Measurements from ENCODE around the gene MAP4K2.

Gene MAP4K2

GRCh38 chr11:64753380-64754123, 49.5 kb downstream of the MAP4K2 start:
- DNase-seq: no peak

DNA sequence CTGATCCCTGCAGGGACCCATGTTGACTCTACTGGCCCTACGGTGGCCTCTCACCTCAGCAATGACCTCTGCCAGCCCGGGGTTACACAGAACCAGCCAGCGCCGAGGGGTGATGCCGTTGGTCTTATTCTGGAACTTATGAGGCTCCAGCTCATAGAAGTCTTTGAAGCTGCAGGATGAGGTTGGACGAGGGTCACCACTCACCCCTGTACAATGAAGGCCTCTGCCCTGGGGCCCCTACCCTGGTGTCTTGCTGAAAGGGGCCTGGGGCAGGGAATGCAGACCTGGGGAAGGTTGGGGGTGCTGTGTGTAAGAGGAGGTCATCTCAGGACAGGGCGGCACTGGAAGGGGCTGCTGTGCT, 50.0 kb downstream of the MAP4K2 start:
- DNase-seq: no peak

GRCh38 chr11:64752175-64752970, 50.6 kb downstream of the MAP4K2 start:
- no peak for DNase-seq

- DNase-seq: no peak
Observed at GRCh38 chr11:64751580-64751979, 51.4 kb downstream of the MAP4K2 start.

- no peak for DNase-seq
Observed at GRCh38 chr11:64751136-64751535, 51.9 kb downstream of the MAP4K2 start.

- no peak for DNase-seq
Observed at GRCh38 chr11:64750361-64751054, 52.5 kb downstream of the MAP4K2 start.

DNA sequence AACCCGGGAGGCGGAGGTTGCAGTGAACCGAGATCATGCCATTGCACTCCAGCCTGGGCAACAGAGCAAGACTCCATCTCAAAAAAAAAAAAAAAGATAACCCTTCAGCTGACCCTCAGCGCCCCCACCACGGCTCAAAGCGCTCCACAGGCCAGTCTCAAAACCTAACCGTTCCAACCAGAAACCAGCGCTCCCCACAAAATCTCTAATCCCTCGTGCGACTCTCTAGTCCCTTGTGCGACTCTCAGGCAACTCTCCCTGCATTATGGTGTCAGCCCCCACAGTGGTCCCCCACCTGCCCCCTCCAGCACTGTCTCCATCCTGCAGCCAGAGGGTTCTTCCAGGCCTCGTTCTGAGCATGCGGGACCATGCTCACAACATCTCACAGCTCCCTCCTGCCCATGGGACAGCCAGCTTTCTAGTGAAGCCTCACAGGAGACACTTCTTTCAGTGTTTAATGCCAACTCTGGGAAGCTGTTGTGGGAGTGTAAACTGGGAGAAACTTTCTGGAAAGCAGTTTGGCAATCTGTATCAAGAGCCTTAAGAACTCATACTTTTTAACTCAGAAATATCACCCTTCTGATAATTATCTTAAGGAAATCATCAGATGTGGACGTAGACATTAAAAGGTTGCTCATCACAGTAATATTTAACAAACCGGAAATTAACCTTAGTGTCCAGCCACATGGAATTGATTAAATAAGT, 54.9 kb downstream of the MAP4K2 start:
- DNase-seq: no peak

DNA sequence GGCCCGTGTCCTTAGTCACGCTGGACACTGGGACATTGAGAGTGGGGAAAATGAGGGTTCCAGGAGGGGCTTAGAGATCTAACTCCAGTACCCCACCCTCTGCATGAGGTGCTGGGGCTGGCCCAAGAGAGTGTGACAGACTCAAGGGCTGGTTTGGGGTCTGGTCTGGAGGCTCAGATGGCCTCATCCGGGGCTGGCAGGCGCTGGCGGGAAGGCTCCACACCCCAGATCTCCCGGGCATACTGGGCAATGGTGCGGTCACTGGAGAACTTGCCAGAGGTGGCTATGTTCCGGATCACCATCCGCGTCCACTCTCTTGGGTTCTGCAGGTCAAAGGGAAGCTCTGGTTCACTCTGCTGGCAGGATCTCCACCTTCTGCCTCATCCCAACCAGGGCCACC, 56.5 kb downstream of the MAP4K2 start:
- no peak for DNase-seq

- peak; percentile 81 for DNase-seq
Observed at GRCh38 chr11:64745521-64746328, 57.3 kb downstream of the MAP4K2 start.

GRCh38 chr11:64745189-64745520, 57.9 kb downstream of the MAP4K2 start:
- peak; percentile 82 for DNase-seq

DNA sequence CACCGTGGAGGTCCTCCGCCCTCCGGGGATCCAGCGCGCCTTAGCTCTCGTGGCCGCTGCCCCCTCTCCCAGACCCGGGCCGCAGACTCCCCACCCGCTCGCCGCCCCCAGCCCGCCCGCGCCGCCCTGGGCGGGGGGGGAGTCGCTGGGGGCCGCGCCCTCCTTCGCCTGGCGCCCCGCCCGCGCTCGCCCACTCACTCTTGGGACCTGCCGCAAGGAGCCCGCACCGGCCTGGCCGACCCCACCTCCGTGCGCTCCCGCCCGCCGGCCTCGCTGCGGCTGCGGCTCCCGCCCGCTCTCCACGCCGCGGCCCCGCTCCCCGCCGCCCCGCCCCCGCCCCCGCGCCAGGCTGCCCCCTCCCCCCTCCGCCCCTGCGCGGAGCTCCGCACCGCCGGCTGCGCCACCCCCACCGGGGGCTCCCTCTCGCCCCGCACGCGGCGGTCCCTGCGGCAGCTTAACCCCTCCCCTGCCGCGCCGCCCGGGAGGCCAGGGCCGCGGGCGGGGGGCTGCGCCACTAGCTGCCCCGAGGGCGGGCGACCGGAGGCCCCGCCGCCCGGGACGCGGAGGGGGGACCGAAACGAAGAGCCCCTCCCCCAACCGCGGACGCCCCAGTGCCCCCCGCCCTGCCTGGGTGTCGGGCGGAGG, 58.3 kb downstream of the MAP4K2 start:
- DNase-seq: no peak

GRCh38 chr11:64743591-64744543, 59.1 kb downstream of the MAP4K2 start, which contains the start of gene RASGRP2:
RASGRP2 (minus strand) TSS chr11:64744142; CDS start chr11:64742866, 1,276 bp downstream.
- DNase-seq: peak; percentile 85

DNA sequence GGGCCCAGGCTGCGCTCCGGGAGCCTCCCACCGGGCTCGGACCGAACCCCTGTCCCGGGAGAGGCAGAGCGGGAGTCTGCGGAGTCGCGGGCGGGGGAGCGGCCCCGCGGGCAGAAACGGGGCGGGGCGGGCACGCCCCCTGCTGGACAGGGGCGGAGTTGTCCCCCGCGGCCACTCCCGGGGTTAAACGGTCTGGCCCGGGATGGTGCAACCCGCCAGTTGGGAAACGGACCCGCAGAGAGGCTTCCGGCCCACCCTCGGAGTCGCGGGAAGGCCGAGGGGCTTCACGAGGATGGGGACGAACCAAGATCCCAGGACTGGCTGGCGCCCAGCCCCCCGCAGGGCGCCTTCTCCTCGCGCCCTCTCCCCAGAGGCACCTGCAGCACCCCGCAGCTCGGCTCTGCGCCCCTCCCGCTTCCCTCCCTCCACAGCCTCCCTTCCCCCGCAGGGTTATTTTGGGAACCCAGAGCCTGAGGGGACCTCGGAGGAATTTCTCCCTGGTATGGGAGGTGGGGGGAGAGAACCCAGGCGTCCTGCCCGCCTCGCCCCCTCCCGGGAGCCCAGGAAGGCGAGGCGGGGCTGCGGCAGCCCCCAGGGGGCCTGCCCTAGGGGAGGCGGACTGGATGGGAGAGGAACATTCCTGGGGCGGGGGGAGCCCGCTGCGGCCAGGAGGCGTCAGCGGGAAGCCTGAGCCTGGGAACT, 60.0 kb downstream of the MAP4K2 start:
- DNase-seq: peak; percentile 79

DNA sequence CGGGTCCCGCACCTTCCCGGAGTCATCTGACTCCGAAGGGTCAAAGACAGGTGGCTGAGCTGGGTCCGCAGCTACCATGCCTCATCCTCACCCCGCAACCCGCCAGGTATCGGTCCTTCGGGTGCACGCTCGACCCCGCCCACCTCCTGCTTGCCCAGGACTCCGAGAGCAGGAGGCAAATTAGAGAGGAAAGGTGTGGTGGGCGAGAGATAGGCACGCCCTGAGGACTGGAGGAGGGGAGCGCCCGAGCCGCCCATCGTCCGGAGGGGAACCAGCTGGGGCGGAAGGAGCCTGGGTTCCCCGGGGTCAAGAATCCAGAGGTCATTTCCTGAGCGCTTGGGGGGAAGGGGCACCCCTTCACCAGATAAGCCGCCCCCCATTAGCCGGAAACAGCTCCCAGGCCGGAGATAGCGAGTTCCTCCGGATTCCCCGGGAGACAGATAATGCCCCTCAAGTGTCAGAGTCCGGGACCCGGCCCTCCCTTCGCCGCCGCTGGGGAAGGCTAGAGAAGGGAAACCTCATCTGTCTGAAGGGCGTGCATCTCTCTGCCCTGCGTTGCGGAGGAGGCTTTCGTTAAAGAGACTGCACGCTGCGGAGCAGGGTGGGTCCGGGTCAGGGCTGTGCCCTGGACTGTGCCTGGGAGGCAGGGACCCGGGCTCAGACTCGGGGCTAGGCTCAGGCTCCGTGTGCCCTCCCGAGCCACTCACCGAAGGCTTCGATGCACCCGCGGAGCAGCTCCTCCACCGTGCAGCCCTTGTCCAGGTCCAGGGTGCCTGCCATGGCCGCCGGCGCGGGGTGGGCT, 60.7 kb downstream of the MAP4K2 start:
- no peak for DNase-seq

DNA sequence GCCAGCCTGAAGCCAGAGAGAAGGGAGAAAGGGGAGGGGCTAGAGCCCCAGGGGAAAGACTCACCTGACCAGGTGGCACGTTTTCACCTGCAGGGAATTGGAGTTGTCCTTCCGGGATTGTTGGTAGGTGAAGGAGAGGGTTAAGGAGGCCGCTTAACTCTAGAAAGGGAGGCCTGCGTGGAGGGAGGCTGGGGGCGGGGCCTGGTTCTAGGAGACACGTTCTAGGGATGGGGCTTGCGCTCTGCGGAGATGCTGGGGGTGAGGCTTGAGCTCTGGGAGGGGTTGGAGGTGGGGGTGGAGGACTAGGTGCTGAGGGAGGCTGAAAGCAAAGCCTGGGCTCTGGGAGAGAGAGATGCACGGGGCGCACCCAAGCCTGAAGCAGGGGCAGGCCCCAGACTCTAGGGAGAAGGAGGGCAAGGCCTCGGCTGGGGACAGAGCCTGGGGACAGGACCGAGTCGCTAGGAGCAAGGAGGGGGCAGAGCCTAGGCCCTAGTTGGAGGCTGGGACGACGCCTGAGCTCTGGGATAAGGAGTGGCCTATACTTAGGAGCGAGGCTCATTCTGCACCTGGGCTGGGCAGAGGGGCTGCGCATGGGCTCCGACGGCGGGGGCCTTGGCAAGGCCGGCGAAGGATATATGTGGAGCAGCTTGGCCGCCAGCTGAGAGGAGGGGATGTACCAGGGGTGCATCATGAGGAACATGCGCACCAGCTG, 61.5 kb downstream of the MAP4K2 start:
- no peak for DNase-seq

DNA sequence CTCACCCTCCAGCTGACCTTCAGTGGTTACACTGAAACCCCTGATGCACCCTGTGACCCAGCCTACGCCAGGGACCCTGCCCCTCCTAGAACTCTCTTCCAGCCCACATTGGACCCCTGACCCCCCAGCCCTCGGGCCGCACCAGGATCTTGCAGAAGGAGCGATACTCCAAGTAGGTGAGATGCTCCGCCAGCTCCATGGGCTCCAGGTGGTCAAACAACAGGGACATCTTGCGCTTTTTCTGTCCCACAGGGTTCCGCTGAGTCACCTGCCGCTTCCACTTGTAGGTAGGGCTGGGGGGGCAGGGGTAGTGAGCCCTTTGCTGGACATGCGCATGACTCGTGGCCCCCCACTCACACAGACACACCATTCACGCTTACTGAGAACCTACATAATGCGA, 63.1 kb downstream of the MAP4K2 start:
- no peak for DNase-seq

GRCh38 chr11:64736654-64737053, 66.4 kb downstream of the MAP4K2 start:
- no peak for DNase-seq

DNA sequence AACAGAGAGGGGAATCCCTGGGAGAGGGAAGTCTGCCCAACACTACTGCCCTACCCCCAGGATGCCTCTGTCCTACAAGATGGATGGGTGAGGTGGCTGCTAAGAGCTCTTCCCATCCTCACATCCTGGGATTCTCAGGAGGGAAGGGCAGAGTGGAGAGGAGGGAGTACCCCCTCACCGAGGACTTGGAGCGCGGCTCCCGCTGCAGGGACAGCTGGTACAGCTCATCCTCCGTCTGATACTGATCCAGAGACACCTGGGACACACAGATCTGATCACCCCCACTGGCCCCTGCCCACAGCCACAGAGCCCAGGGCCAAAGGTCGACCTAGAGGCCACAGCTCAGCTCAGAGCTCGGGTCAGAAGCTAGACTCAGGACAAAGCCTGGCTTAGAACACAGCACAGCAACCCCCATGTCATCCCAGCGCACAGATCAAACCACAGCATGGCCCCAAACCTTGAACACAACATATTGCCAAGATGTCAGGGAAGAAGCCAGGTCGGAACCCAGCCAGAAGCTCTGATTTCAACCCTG, 67.2 kb downstream of the MAP4K2 start:
- DNase-seq: no peak
